COLO829 (cell line): ENCODE measurements around the gene SLC22A2.
"Not testable (repeated sequence)": the region's sequence is repeated elsewhere in the genome, so short reads cannot be mapped to it uniquely, and the experiment has no call there.

Experiments
- DNase-seq: peaks from one replicate; pipeline ENCODE4 v3.0.0; 2012; ENCODE audit warnings: low spot score

The SLC22A2 gene

GRCh38 chr6:160248538-160248937 is 10.1 kb downstream of the SLC22A2 start:
- no peak for DNase-seq

- DNase-seq: no peak
These were observed 11.2 kb downstream of the SLC22A2 start for GRCh38 chr6:160247457-160247883.

- DNase-seq: no peak
These were observed 17.9 kb downstream of the SLC22A2 start for GRCh38 chr6:160240691-160241084.

- no peak for DNase-seq
These were observed 18.5 kb downstream of the SLC22A2 start for GRCh38 chr6:160239929-160240690.

GRCh38 chr6:160238761-160239751 is 19.6 kb downstream of the SLC22A2 start:
- no peak for DNase-seq

DNA sequence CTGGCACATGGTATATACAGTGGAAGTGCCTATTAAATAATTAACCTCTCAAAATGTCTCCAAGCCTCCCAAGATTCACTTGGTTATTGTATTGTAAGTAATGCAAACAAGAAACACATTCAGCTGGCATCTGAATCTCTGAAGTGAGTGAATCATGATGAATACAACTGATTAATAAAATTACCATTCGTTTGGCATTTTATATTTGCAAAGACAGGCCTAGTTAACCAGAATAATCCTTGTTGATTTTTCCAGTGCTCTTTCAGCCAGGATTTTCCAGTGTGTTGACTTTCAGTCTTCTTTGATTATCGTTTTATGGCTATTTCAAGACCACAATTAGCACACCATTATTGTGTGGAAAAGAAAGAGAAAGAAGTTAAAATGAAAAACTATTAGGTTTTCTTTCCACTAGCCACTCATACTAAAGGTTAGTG is 20.3 kb downstream of the SLC22A2 start:
- no peak for DNase-seq

DNA sequence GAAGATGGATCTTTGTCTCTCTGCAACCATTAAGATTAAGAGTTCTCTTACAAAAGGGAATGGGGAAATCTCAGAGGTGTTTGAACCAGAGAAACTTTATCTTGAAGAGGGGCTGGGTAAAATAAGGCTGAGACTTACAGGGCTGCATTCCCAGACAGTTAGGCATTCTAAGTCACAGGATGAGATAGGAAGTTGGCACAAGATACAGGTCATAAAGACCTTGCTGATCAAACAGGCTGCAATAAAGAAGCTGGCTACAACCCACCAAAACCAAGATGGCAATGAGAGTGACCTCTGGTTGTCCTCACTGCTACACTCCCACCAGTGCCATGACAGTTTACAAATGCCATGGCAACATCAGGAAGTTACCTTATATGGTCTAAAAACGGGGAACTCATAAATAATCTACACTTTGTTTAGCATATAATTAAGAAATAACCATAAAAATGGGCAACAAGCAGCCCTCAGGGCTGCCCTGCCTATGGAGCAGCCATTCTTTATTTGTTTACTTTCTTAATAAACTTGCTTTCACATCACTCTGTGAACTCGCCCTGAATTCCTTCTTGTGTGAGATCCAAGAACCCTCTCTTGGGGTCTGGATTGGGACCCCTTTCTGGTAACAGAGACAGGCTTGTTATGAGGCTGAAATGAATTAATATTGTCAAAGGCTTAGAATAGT is 20.9 kb downstream of the SLC22A2 start:
- DNase-seq: not testable (repeated sequence)

GRCh38 chr6:160236235-160236872 is 22.3 kb downstream of the SLC22A2 start:
- DNase-seq: not testable (repeated sequence)

DNA sequence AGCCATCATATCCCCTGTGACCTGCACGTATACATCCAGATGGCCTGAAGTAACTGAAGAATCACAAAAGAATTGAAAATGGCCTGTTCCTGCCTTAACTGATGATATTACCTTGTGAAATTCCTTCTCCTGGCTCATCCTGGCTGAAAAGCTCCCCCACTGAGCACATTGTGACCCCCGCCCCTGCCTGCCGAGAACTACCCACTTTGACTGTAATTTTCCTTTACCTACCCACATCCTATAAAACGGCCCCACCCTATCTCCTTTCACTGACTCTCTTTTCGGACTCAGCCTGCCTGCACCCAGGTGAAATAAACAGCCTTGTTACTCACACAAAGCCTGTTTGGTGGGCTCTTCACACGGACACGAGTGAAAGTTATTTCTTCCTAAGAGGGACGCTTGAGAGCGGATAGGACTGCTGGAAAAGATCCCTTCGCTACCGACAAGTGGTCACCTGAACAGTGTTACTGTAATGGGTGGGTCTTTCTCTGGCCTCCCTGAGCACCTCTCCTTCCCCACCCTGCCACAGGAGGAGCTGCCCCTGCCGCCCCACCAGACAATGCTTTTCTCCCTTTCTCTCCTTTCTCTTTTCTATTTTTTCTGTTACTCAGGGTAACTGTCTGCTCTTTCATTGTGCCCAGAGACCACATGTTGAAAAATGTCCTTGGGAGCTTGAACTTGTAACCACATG is 24.5 kb downstream of the SLC22A2 start:
- not testable (repeated sequence) for DNase-seq

DNA sequence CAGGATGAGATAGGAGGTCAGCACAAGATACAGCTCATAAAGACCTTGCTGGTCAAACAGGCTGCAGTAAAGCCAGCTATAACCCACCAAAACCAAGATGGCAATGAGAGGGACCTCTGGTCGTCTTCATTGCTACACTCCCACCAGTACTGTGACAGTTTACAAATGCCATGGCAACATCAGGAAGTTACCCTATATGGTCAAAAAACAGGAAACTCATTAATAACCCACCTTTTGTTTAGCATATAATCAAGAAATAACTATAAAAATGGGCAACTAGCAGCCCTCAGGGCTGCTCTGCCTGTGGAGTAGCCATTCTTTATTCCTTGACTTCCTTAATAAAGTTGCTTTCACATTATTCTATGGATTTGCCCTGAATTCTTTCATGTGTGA is 30.9 kb downstream of the SLC22A2 start:
- DNase-seq: no peak

DNA sequence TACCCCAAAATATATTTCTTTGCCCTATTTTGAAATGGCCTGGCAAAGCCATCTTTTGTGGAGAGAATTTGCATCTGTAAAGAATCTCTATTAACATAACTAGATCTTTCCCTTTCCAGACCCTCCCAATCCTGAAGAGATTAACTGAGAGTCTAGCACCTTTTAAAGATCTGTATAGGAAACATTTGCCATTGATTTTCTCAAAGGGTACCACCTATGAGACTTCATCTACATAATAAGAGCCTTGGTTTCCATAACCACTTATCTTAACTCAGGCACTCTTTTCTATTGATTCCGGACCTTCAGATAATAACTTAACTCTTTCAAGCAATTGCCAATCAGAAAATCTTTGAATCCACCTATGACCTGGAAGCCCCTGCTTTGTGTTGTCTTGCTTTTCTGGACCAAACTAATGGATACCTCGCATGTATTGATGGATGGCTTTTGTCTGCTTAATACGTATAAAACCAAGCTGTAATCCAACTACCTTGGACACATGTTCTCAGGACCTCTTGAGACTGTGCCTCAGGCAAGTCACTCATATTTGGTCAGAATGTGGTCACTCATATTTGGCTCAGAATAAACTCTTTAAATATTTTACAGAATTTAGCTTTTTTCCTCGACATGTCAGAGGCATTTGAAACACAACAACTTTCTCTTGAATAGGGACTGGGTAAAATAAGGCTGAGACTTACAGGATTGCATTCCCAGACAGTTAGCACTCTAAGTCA is 31.4 kb downstream of the SLC22A2 start:
- no peak for DNase-seq

DNA sequence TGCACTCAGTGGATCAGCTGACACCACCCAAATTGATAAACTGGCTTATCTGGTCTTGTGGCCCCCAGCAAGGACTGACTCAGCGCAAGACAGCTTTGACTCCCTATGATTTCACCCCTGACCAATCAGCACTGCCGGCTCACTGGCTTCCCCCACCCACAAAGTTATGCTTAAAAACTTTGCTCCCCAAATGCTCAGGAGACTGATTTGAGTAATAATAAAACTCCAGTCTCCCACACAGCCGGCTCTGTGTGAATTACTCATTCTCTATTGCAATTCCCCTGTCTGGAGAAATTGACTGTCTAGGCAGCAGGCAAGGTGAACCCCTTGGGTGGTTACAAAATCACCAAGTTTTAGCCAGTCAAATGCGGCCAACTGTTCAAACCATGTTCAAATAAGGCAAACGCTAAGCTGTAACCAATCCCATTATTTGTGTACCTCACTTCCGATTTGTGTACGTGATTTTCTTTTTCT is 32.5 kb downstream of the SLC22A2 start:
- no peak for DNase-seq

GRCh38 chr6:160224639-160225237 is 33.9 kb downstream of the SLC22A2 start:
- no peak for DNase-seq

- DNase-seq: no peak
These were observed 36.1 kb downstream of the SLC22A2 start for GRCh38 chr6:160222491-160222890.

DNA sequence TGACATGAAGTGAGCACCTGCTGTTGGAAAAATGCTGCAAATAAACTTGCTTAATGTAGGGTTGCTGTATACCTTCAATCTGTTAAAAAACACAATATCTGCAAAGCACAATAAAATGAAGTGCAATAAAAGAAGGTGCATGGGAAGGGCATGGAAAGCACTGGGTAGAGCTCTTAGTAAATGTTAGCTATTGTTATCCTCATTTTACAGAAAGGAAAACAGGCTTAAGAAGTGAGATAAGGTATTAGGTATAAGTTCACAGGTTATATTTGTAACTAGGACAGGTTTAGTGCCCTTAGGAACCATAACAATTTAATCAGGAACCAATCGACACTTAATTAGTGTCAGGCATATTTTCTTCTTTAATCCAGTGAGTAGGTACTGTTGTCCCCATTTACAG is 36.7 kb downstream of the SLC22A2 start:
- DNase-seq: no peak

DNA sequence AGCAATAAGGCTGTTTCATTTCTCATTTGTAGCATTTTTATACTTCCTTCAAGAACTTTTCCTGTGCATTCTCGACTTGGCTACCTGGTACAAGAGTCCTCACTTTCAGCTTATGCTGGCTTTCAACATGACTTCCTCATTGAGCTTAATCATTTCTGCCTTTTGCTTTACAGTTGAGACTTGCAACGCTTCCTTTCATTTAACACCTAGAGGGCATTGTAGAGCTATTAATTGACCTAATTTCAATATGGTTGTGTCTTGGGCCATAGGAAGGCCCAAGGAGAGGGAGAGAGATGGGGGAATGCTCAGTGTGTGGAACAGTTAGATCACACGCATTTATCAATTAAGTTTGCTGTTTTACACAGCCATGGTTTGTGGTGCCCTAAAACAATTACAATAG is 37.2 kb downstream of the SLC22A2 start:
- DNase-seq: no peak

DNA sequence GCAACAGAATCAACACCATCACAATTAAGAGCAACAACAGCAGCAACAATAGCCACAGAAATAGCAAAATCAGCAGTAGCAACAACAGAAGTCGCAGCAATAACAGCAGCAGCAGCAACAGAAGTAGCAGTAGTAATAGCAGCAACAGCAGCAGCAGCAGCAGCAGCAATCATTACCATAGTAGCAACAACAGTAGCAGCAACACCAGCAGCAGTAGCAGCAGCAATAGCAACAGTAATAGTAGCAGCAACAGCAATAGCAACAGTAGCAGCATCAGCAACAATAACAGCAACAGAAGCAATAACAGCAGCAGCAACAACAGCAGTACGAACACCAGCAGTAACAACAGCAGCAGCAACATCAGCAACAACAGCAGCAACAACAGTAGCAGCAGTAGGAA is 39.8 kb downstream of the SLC22A2 start:
- DNase-seq: no peak

DNA sequence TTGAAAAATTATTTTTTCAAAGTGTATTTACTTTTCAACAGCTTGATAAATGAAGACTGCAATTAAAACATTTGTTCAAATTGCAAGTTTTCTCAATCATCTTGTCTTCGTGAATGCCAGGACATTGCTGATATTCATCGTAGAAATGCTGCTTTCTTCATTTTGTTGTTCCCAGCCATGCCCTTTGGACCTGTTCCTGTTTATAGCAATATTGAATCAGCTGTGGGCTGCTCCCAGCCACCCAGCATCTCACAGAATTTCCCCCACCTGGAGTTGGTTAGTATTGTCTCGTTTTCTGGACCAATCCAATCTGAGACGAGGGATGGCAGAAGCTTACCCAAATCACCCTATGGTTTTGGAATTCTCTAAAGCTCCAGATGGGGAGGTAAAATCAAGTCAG is 40.8 kb downstream of the SLC22A2 start:
- DNase-seq: no peak

DNA sequence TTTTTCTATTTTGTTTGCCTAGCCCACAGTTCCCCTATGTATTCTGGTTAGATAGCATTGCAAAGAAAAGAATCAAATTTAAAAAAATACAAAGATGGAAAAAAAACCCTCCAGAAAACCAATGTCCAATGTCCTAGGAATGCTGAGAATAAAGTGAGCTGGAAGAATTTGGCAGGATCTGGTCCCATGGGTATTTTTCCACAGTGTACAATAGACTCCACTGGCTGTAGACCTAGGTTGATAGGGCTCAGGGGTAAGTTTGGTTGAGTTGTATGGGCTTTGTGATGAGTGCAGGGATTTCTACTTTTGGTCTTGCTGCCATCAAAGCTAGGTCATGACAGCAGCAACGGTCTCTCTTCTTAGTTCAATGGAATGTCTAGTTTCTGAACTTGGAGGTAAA is 41.5 kb downstream of the SLC22A2 start:
- DNase-seq: no peak

GRCh38 chr6:160215232-160215631 is 43.4 kb downstream of the SLC22A2 start:
- no peak for DNase-seq
